Measurements from ENCODE around the gene ANK2. TPM values are rescaled to one million over a fixed set of nuclear protein-coding genes. Genes with fewer than 3 reads are reported as not detected.

The ANK2 gene
- total and polyA plus RNA-seq, 2 donors from 2014 or later = 21.1 to 125 TPM

DNA sequence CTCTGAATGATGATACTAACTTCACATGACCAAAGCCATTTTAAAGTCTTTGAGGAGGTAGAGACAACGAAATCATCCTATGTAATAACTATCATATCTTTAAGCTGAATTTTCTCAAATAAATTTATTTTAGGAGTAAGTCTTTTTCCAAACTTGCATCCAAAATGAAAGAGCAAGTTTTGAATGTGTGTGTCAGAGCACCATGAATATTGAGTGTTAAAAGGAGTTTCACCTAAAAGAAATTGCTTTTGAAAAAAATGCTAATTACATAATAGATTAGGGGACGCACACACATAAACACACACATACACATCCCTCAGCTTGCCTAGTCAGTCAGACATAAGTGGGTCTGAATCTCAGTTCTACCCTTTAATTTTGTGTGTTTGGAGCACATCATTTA lies 1.9 kb downstream of the ANK2 start:
- DNase-seq (no peak), FAIRE-seq (no peak)
- Histone ChIP-seq H3K36me3 (ENCODE audit: control insufficient read depth in 2 of 3, insufficient read depth in 3 of 3, low read length in 3 of 3) (no peaks in the 10 kb centered on the region), H3K4me3 (ENCODE audit: low read length in 3 of 3) (no peak overlapping the region), H3K4me1 (ENCODE audit: control insufficient read depth in 2 of 3, insufficient read depth in 2 of 3, low read depth in 1 of 3, low read length in 3 of 3) (no peaks in the 10 kb centered on the region), H3K9me3 (ENCODE audit: control insufficient read depth in 2 of 3, insufficient read depth in 1 of 3, low read length in 3 of 3) (no peaks in the 10 kb centered on the region), H3K9ac (ENCODE audit: low read length in 3 of 3) (no peak overlapping the region), H3K27me3 (ENCODE audit: control insufficient read depth, insufficient read depth, low read length) (no peaks in the 10 kb centered on the region), H3K27ac (ENCODE audit: low read depth in 2 of 2, low read length in 2 of 2) (no peak overlapping the region)
- TF ChIP-seq, protein P1, sequence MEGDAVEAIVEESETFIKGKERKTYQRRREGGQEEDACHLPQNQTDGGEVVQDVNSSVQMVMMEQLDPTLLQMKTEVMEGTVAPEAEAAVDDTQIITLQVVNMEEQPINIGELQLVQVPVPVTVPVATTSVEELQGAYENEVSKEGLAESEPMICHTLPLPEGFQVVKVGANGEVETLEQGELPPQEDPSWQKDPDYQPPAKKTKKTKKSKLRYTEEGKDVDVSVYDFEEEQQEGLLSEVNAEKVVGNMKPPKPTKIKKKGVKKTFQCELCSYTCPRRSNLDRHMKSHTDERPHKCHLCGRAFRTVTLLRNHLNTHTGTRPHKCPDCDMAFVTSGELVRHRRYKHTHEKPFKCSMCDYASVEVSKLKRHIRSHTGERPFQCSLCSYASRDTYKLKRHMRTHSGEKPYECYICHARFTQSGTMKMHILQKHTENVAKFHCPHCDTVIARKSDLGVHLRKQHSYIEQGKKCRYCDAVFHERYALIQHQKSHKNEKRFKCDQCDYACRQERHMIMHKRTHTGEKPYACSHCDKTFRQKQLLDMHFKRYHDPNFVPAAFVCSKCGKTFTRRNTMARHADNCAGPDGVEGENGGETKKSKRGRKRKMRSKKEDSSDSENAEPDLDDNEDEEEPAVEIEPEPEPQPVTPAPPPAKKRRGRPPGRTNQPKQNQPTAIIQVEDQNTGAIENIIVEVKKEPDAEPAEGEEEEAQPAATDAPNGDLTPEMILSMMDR (IDR thresholded peaks at IDR 0.05; ENCODE audit: borderline replicate concordance, extremely low read depth, insufficient read depth) = no peak
- intact Hi-C loops (cut with DNase I) = no loop called here

DNA sequence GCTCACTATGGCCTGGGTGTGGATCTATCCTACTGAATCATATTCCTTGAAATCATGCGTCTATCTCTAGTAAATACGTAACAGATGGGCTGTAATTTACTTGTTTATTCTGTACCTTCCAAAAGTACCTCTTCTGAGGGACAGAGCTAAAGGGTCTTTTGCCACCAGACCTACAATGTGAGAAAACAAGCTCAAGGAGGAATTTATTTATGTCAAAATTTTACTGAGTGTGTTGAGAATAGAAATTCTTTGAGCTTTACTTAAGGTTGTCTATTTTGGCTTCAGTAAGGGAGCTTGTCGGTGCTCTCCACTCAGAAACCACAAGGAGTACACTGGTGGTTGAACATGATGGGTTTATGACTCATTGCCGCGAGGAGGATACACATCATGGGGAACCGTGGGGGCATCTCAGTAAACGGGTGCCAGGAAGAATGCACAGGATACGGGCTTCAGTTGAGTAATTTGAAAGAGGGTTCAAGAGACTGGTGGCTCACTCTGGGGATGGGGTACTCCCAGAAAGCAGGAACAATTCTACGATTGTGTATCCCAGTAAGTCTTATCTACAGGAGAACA lies 3.0 kb downstream of the ANK2 start:
- intact Hi-C loops (cut with DNase I) = no loop called here
- TF ChIP-seq, protein P1 (IDR thresholded peaks at IDR 0.05; ENCODE audit: borderline replicate concordance, extremely low read depth, insufficient read depth) = no peak
- H3K27me3 ChIP-seq (ENCODE audit: control insufficient read depth, insufficient read depth, low read length) = no peaks in the 10 kb centered on the region
- no peaks in the 10 kb centered on the region for H3K4me1 ChIP-seq (ENCODE audit: control insufficient read depth in 2 of 3, insufficient read depth in 2 of 3, low read depth in 1 of 3, low read length in 3 of 3)
- H3K9ac ChIP-seq (ENCODE audit: low read length in 3 of 3) = no peak overlapping the region
- H3K27ac ChIP-seq (ENCODE audit: low read depth in 2 of 2, low read length in 2 of 2) = no peak overlapping the region
- FAIRE-seq = no peak
- H3K36me3 ChIP-seq (ENCODE audit: control insufficient read depth in 2 of 3, insufficient read depth in 3 of 3, low read length in 3 of 3) = no peaks in the 10 kb centered on the region
- no peak for DNase-seq
- H3K9me3 ChIP-seq (ENCODE audit: control insufficient read depth in 2 of 3, insufficient read depth in 1 of 3, low read length in 3 of 3) = no peaks in the 10 kb centered on the region
- H3K4me3 ChIP-seq (ENCODE audit: low read length in 3 of 3) = no peak overlapping the region

DNA sequence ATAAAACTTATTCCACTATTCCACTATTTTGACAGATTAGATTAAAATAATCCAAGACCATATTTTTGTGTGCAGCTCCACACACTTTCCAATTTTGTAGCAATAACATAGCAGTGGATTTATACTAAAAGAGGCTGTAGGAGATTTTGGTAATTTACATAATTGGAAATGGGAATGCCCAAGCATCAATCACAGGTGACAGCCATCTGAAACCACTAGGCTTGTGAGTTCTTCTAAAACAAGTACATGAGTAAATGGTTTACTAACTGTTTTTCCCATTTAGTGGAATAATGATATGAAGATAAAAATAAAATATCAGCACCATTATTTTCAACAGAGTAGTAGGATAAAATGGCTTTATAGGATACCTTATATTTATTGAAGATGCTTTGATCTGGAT lies 4.4 kb downstream of the ANK2 start:
- Histone ChIP-seq H3K36me3 (ENCODE audit: control insufficient read depth in 2 of 3, insufficient read depth in 3 of 3, low read length in 3 of 3) (no peaks in the 10 kb centered on the region), H3K4me1 (ENCODE audit: control insufficient read depth in 2 of 3, insufficient read depth in 2 of 3, low read depth in 1 of 3, low read length in 3 of 3) (no peaks in the 10 kb centered on the region), H3K27ac (ENCODE audit: low read depth in 2 of 2, low read length in 2 of 2) (no peak overlapping the region), H3K9ac (ENCODE audit: low read length in 3 of 3) (no peak overlapping the region), H3K27me3 (ENCODE audit: control insufficient read depth, insufficient read depth, low read length) (no peaks in the 10 kb centered on the region), H3K4me3 (ENCODE audit: low read length in 3 of 3) (no peak overlapping the region), H3K9me3 (ENCODE audit: control insufficient read depth in 2 of 3, insufficient read depth in 1 of 3, low read length in 3 of 3) (no peaks in the 10 kb centered on the region)
- TF ChIP-seq, protein P1 (IDR thresholded peaks at IDR 0.05; ENCODE audit: borderline replicate concordance, extremely low read depth, insufficient read depth) = no peak
- intact Hi-C loops (cut with DNase I) = no loop called here
- FAIRE-seq = no peak
- DNase-seq = no peak

DNA sequence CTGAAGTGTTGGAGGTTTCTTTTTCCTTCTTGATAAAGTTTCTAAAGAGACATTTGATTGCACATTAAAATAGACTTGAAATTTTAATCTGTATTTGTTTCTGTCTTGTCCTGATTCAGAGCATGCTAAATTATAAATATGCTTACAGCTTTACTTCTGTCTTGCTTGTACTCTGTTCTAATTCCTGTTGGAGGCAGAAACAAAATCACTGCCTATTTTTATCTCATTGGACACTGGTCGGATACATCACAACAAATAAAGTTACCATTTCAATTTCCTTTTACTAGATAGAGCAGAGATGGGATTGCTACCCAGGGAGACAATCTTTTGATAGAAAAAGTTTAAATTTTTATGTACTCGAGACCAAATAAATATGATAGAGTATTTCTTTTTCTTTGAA lies 6.9 kb downstream of the ANK2 start:
- H3K27me3 ChIP-seq (ENCODE audit: control insufficient read depth, insufficient read depth, low read length) = no peaks in the 10 kb centered on the region
- FAIRE-seq (no peak), DNase-seq (no peak)
- no peaks in the 10 kb centered on the region for H3K9me3 ChIP-seq (ENCODE audit: control insufficient read depth in 2 of 3, insufficient read depth in 1 of 3, low read length in 3 of 3)
- H3K4me3 ChIP-seq (ENCODE audit: low read length in 3 of 3) = no peak overlapping the region
- intact Hi-C loops (cut with DNase I) = no loop called here
- H3K4me1 ChIP-seq (ENCODE audit: control insufficient read depth in 2 of 3, insufficient read depth in 2 of 3, low read depth in 1 of 3, low read length in 3 of 3) = no peaks in the 10 kb centered on the region
- no peak overlapping the region for H3K9ac ChIP-seq (ENCODE audit: low read length in 3 of 3)
- H3K27ac ChIP-seq (ENCODE audit: low read depth in 2 of 2, low read length in 2 of 2) = no peak overlapping the region
- TF ChIP-seq, protein P1 (IDR thresholded peaks at IDR 0.05; ENCODE audit: borderline replicate concordance, extremely low read depth, insufficient read depth) = no peak
- no peaks in the 10 kb centered on the region for H3K36me3 ChIP-seq (ENCODE audit: control insufficient read depth in 2 of 3, insufficient read depth in 3 of 3, low read length in 3 of 3)
